Measurements from ENCODE around the gene LRMDA.

Gene LRMDA

DNA sequence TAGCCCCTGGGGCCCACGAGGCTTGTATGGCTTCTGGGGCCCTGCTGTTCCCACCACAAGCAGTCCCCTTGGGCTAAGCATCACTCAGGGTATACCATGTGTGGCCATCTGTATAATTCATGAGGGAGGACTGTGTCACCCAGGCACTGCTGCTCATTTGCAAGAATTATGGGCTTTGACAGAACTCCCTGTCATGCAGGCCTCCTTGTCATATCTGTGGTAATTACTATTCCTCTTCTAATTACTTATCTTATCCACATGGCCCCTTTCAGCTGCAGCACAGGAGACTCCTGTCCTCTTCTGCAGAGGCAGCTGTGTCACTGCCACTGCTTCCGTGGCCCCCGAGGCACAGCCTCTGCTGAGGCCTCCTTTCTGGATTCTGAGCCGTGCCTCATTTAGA lies 46.3 kb downstream of the LRMDA start:
- no peak for DNase-seq

DNA sequence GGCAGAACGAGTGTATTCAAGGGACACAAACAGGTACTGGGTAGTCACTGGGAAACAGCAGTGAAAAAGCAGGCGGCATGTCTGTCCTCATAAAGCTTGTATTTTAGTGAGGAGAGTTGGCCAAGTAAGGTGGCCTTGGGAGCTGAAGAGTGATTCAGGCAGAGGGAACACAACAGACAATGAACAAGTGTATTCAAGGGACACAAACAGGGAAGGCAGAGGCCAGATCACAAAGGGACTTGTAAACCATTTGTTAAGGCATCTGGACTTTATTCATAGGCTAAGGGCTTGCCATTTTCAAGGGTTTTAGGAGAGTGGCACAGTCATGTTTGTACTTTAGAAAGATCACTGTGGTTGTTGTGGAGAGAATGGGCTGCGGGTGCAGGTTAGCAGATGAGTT lies 49.0 kb downstream of the LRMDA start:
- DNase-seq = no peak

DNA sequence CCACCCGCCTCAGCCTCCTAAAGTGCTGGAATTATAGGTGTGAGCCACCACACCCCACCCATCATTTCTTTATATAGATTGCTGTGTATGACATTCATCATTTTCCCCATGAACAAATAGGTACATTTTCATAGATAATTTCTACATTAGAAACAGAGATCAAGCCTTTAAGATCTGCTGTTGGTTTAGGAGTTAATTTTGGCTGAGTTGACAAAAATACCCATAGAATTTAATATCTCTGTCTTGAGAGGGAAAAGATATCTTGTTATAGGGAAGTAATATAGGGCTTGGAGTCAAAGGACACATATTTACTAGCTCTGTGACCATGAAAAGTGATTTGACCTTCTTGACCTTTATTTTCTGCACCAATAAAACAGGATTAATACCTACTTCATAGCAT lies 51.8 kb downstream of the LRMDA start:
- DNase-seq = no peak

DNA sequence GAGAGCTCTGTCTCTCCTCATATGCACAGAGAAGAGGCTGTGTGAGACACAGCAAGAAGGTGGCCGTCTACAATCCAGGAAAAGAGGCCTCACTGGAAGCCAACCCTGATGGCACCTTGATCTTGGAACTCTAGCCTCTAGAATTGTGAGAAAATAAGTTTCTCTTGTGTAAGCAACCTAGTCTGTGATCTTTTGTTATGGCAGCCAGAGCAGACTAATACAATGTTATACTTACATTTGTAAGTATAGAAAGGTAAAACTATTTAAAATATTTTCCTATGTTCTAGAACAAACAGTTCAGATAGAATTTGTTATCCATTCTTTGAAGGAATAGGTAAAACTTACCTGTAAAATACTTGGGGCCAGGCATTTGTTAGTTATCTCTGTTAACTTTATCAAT lies 53.3 kb downstream of the LRMDA start:
- no peak for DNase-seq

DNA sequence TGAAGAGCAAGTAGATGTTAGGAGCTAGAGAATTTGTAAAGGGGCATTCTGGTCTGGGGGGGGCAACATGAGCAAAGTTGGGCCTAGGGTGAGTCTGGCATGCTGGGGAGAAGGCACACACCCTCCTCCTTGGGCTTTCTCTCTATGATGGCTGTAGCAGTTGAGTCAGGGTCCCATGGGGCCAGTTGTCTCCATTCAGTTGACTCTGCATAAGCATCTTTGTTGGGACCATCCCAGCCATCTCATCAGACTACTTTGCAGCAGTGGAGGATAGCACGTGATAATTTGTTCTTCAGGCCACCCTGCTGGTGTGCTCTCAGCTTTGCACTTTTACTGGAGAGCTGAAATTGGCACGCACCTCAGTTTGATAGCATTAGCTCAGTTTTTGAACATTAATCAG lies 55.2 kb downstream of the LRMDA start:
- no peak for DNase-seq

DNA sequence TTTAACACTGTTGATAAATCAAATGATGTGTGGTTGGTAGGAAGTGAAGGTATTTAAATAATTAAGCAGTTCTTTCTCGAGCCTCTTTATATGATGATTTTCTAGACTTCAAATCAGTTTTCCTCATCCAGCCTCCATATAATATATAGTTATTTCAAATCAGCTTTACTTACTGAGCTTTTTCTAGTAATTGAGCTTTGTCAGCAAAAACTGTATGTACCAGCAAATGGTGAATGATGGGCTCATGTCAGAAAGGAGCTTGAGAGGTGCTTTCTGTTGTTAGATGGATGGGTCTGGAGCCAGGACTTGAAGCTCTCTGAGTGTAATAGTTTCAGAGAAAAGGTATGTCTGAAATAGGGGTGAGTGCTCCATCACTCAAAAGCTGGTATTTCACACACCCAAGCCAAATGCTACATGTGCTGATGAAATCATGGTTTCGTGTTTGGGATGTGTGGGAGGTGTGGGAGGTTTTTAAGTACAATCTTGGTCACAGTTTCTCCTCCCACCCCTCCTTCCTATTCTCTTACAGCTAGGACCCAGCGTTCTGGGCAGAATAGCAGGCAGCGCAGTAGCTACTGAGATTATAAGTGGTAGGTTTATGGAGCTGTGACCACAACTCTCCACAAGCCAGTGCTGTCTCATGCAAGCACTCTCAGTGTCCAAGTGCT lies 55.8 kb downstream of the LRMDA start:
- no peak for DNase-seq

DNA sequence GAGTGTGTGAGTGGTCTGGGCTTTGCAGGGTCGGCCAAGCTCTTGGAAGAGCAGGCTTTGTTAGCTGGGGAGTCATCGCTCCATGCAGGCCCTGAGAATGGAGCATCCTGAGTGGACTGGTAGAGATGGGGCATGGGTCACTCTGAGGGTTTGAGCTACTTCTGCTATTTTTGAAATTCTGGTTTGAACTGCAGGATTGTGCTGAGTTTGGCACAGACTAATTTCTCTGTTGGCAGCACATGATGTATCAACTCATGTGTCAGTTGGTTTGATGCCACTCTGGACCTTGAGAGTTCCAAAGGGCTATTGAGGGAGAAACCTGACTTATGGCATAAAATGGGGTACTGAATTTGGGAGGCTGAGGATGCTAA lies 56.3 kb downstream of the LRMDA start:
- no peak for DNase-seq

DNA sequence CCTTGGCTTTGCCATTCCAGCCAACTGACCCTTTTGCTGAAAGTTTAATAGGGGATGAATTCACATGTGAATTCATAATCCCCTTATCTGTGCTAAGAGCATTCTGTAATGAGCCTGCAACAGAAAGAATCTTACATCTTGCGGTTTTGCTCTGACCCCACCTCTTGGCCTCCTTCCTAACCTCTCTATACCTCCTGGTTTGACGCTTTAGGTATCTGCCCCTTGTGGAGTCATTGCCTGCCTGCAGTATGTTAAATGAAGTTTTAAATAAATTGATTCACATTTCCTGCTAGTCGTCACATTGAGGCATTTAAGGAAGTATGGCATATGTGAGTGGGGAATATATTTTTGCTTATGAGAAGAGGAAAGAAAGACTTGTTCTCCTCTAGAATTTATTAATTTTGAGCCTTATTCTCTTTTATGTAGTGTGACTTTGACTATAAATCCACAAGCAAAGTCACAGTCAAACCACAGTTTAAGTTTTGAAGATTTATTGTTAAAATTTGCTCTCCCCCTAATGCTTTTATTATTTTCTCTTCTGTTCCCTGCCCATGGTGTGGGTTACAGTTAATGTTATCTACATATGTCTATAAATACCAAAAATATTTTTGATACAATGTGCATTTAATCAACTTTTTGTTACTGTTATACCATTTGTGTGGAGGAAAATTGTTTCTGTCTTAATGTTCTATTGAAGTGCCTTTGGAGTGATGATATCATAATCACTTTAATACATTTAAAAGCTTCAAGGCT lies 60.9 kb downstream of the LRMDA start:
- DNase-seq = no peak

DNA sequence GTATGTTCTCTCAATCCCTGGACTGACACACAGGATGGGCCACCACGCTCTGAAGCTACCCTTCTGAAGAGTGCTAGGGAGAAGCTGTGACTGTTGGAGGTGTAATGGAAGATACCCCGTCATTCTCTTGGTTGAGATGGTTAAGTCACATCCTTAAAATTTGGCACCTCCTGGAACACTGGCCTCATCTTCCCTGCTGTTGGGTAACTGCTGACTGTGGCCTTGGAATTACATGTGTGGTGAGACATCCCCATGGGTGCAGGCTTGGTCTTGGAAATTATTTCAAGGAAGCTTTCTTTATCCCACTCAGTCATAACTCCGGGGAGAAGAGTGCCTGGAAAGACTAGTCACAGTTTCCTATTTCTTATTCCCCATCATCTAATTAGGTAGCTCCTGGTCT lies 62.0 kb downstream of the LRMDA start:
- DNase-seq = no peak

DNA sequence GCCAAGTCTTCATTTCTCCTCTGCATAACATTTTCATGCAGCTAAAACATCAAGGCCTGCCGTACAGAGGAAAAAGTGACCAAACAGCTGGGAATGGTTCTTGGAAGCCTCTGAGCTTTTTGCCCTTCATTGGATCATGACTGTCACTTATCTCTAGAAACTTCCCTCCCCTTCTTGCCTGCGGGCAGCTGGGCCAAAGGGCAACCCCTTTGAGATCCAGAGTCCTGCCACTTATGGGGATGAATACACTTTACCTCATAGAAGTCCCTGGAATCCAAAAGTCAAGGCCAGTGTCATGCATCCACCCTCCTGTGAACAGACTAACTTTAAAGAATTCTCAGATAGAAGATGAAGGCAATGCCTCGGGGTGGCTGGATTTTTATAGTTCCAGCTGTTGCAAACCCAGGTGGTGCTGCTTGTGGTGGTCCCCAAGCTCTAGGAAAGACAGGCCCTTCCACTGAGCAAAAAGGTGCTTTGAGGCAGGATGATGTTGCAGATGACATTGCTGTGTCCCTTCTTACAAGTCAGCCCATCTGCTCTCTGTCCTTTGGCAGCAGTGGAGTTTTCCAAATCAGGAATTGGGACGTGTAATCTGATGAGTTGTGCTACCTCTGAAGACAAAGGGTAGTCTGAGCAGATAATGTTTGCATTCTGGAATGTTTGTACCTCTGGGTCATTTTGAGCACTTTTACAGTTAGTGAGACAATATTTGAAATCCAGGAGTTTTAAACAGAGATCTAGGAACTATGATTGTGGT lies 64.2 kb downstream of the LRMDA start:
- DNase-seq = no peak

DNA sequence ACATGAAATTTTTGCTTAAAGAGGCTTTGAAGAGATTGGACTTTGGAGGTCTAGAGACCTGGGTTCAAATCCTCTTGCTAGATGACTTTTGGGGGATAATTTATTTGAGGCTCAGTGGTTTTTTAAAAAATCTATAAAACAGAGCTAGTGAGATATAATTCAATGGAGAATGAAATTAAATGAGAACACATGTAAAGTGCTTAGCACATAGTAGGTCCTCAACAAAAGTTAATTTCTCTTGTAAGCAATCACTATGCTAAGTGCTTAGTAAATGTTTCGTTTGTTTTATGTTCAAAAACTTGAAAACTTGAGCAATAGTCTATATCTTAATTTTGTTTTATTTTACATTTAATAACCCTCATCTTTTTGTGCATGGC lies 64.8 kb downstream of the LRMDA start:
- DNase-seq = no peak

DNA sequence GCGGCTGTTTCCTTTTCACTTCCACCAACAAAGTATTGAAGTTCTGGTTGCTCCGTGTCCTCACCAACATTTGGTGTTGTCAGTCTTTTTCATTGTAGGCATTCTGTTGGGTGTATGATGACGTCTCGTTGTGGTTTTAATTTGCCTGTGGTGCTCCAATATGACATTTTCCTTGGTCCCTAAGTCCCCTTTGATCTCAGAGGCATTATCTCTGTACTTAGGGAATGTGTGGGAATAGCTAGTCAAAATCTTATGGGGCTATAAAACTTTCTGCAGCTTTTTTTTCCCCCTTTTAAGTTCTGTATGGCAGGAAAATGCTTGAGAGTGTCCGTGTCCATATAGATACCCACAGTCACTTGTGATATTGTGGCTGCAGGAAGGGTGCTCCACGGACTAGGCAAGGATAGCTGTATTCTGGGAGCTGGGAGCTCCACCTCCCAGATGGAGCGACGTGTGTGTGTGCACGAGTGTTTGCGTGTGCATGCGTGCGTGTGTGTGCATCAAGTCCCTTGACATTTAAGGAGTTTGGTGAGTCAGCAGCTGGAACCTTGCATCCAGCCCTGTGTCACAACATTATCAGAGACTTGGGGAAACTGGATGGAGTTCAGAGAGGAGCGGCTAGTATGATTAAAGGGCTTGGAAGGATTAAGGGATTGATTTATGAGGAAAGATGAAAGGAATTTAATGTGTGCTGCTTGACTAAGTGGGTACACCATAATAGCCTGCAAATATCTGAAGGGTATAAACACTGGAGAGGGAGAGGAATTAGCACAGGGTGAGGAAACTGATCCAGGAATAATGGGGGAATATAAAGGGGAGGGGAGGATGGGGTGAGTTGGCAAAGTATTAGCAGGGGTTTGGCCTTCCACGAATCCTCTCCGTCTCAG lies 66.8 kb downstream of the LRMDA start:
- DNase-seq = peak; percentile 10

DNA sequence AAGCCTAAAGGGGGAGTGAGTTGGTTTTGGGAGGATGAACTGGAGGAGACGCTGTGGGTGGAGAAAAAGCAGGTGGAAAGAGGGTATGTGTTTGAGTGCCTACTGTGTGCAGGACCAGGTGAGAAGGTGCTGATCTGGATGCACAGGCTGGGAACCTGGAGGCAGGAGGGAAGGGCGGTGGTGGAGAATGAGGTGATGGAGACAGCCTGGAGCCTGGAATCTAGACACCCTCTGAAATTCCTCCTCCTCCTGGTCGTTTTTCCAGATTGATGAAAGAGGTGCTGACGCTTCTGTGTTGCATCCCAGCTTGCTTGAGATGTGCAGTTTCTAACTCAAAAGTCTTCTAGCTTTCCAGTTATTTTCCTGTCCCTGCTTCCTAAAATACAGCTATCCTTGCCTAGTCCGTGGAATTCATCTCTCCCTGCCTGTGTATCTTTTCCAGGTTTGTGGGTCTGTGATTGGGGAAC lies 67.5 kb downstream of the LRMDA start:
- no peak for DNase-seq

DNA sequence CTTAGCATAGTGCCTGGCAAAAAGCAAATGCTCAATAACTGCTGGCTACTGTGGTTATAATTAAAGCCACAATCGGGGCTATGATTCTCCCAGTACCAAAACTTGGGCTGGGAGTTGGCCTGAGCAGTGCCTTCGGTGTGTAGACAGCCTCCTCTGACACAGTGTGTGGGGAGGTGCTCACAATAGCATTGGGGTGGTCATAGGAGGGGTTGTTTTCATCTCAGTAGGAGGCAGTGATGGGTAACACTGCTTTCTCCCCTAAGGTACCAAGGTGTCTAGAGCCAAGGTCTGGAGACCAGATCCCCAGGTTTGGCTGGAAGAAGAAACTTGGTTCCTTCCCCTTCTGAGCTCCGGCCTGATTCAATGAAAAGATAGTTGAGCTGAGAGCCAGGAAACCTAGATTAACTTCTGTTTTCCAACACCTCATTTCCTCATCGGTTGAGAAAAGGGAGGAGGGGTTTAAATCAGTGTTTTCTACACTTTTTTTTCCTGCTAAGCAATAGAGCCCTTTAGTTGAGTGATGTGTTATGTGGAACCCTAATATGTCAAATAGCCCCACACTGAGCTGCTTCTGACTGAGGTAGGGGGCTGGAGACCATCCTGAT lies 68.2 kb downstream of the LRMDA start:
- DNase-seq = no peak

DNA sequence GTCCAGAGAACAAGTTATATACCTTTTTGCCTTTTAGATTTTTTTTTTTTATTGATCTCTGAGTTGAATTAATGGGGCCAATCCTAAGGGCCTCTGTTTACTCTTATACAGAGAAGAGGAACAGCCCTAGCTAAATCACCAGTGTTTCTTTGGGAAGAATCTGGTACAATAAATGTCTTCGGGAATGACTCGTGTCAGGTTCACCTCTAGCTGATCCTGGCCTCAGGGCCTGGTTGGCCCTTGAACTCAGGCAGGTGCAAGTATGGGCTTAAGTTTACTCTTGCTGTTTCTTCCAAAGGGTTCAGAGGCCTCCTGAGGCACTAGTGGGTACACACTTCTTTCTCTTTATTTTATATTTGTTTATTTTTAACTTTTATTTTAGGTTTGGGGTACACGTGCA lies 71.0 kb downstream of the LRMDA start:
- no peak for DNase-seq

DNA sequence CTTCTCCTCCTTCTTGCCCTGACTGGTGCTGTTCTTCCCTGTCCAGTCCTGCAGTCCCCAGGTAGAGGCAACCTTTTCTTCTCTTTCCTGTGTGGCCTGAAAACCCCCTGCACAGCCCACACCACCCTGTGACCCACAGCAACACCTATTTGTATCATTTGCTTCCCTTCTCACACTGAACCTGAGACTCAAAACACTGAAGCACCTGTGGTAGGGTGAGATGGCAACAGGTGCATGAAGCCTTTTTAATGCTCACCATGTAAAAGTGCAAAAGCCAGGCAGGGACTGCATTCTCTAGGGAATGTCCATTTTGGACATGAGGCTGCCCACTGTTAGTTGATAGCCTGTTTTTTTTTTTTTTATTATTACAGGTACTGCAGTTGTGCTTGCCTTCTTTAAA lies 71.4 kb downstream of the LRMDA start:
- no peak for DNase-seq

DNA sequence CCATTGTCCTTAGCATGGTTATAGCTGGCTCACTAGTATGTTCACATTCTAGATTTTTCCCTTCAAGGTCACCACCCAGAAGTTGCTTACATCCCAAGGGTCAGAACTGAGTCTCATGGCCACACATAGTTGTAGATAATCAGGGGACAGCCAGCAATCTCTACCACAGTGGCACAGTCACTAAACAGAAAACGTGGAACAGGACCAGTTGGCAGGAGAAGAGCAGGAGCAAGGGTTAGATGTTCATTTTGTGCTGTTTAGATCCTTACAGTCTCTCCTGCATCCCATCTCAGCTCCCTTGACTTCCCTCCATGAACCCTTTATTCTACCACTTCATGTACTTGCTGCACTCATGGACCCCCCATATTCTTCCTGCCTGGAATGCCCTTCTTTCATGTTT lies 73.9 kb downstream of the LRMDA start:
- no peak for DNase-seq

DNA sequence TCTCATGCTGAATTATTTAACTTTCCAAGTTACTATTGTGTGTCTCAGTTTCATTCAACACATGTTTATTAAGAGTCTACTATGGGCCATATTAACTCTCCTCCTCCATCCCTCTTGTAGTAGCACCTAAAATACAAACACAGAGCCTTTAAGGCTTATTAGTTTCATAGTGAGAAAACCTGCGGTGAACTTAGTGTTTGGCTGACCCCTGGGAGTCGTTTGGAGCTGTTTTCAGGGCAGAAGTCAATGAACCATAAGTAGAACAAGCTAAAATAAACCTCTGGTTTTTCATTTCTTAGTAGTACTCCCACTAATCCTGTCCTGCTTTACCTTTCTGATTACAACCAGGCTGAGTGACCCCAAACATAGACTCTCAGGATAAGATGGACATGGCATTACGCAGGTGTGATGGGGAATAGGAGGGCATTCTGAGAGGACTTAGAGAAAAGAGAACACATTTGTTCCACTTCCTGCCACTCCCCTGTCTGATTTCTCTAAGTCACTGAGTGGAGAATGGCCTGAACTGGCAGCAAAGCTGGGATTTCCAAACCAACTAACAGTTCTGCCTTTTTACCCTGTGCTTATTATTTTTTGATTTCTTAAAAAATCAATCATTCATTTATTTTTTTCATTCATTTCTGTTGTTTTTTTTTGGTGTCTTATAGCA lies 74.5 kb downstream of the LRMDA start:
- no peak for DNase-seq

DNA sequence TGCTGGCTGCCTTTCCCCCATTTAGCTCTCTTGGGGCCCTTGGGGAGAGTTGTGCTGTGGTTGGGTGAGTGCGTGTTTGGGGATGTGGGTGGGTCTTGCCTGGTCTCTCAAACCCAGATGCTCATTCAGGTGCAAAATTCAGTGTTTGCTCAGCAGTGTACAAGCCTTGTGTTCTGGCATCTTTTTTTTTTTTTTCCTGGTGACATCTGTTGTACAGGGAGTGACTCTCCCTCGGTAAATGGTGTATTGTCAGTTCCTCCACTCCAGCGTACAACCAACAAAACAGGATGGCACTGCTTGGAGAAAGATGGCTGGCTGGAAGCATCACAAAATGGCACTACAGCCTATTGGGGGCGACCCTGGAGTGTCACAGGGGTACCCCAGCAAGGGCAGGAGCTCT lies 75.5 kb downstream of the LRMDA start:
- no peak for DNase-seq

DNA sequence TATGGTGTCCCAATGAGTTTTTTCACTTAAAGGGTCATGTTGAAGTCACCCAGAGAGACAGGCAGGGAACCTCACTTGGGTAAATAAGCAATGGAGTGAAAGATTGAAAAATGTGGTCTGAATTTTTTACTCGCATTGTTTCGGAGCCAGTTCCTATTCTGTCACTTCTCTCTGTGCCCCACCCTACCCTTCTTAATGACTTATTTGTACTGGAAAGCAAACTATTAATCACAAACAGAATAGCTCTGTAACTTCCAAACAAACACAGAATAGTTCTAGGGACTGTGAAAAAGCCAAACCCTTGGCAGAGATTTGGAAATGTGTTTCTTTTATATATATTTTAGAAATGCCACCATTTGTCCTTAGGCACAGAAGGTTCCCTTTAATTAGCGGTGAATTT lies 76.0 kb downstream of the LRMDA start:
- DNase-seq = no peak

DNA sequence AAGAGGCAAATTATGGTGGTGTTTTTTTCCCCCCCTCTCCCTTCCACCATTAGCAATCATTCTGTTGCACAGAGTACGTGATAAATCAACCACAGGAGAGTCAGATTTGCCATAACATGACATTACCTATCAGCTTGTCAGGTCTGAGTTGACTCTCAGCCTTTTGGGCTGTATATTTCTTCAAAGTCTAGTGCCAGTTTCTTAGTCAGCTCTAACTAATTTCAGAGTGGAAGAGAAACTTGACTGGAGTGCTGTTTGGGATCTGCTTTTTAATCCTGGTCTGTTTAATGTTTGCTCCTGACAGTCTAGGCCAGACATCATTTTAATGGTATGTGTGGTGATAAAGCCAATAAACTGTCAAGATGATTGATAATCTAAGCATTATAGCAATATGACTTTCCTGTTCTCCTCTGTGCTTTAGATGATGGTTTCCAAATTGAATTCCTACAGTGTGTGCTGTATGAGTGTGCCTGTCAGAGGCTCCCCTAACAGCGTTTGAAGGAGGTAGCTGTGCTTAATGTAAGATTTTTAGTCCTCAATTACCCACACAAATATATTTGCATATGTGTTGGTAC lies 76.9 kb downstream of the LRMDA start:
- peak; percentile 65 for DNase-seq

DNA sequence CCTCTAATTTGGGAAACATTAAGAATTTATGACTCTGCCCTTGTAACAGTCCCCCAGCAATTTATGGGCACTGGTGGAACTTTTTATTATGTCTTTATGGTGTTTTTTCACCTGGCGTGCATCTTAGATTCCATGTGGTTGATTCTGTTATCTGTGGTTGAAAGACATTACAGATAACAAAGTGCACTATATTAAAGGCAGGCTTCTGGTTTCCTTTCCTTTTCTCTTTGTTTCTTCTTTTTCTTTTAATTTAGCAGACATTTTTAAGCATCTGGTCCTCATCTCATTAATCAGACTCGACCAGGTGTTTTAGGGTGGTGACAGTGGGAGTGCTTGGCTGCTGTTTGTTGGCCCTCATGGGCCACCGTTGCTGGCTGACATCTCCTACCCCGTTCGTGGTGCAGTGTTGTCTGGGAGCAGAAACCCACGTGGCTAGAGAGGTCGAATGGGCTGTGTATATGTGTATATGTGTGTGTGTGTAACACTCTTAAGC lies 77.4 kb downstream of the LRMDA start:
- no peak for DNase-seq
